SU-DHL-6 (cell line): ENCODE data around the gene CWC27.

Experiments used
- H2AFZ ChIP-seq: fragments of 200-600 bp; sonication (generic); 2 replicates; pipeline ENCODE4 v1.6.1; 2014; ENCODE audit warnings: low read depth, mild to moderate bottlenecking, moderate library complexity, mixed read lengths, antibody characterized with exemption, low read length; ENCODE audit not compliant: severe bottlenecking
- H3F3A ChIP-seq: fragments of 200-600 bp; shearing (Covaris generic); 2 replicates; pipeline ENCODE4 v1.6.0; 2016; ENCODE audit warnings: antibody characterized with exemption, mild to moderate bottlenecking; ENCODE audit not compliant: insufficient read depth
- H3K27ac ChIP-seq: fragments of 200-600 bp; sonication (generic); 2 replicates; pipeline ENCODE4 v1.5.1; 2016; ENCODE audit warnings: low read depth, mild to moderate bottlenecking, low read length, moderate library complexity, mixed read lengths
- H3K27me3 ChIP-seq: fragments of 200-600 bp; sonication (generic), shearing (Covaris generic); 2 replicates; pipeline ENCODE4 v1.6.0; 2014; ENCODE audit warnings: mild to moderate bottlenecking, low read length
- H3K36me3 ChIP-seq: fragments of 200-600 bp; sonication (generic); 2 replicates; pipeline ENCODE4 v1.6.1; 2014; ENCODE audit warnings: mild to moderate bottlenecking, low read length, mixed read lengths
- H3K4me2 ChIP-seq: fragments of 300-600, 200-600 bp; shearing (Covaris generic), sonication (generic); 2 replicates; pipeline ENCODE4 v1.6.0; 2014; ENCODE audit warnings: low read length, low read depth, mild to moderate bottlenecking; ENCODE audit not compliant: poor library complexity, severe bottlenecking
- H3K4me3 ChIP-seq: fragments of 200-600 bp; sonication (generic); 2 replicates; pipeline ENCODE4 v1.5.1; 2014; ENCODE audit warnings: antibody characterized with exemption, low read length, mild to moderate bottlenecking, mixed read lengths; ENCODE audit not compliant: insufficient read depth, poor library complexity, severe bottlenecking
- H3K79me2 ChIP-seq: fragments of 200-600 bp; sonication (generic); 2 replicates; pipeline ENCODE4 v1.6.1; 2014; ENCODE audit warnings: mild to moderate bottlenecking, low read length, moderate library complexity; ENCODE audit not compliant: insufficient read depth
- H3K9ac ChIP-seq: fragments of 200-600 bp; sonication (generic); 2 replicates; pipeline ENCODE4 v1.7.0; 2014; ENCODE audit warnings: mild to moderate bottlenecking, low read length
- H3K9me2 ChIP-seq: fragments of 200-600 bp; sonication (generic); replicated peaks from 2 replicates; pipeline ENCODE4 v1.6.1; 2014; ENCODE audit warnings: low read length; ENCODE audit not compliant: insufficient read depth
- H3K9me3 ChIP-seq: fragments of 200-600 bp; sonication (generic); 2 replicates; pipeline ENCODE4 v1.6.1; 2014; ENCODE audit warnings: low read length, mixed read lengths; ENCODE audit not compliant: insufficient read depth
- H4K20me1 ChIP-seq: fragments of 200-600 bp; sonication (generic); 2 replicates; pipeline ENCODE4 v1.6.1; 2014; ENCODE audit warnings: low read depth, mild to moderate bottlenecking, antibody characterized with exemption, low read length, moderate library complexity, mixed read lengths
- CTCF ChIP-seq: fragments of 200-600 bp; sonication (generic); IDR thresholded peaks from one replicate; pipeline ENCODE4 v1.5.1; 2017; ENCODE audit warnings: antibody characterized with exemption, mild to moderate bottlenecking, low read length, moderate library complexity; ENCODE audit not compliant: insufficient read depth, poor library complexity, severe bottlenecking
- EZH2phosphoT487 ChIP-seq: fragments of 200-600 bp; sonication (generic), shearing (Covaris generic); conservative IDR thresholded peaks from 2 replicates; pipeline ENCODE4 v1.6.1; 2018; ENCODE audit warnings: mild to moderate bottlenecking, antibody characterized with exemption, low read length, moderate library complexity, mixed read lengths

Gene CWC27

GRCh38 chr5:65034813-65035209 lies 266.1 kb downstream of the CWC27 start:
- Histone ChIP-seq H3K4me3 (peak overlapping the region; percentile 63), H3F3A (no peaks in the 10 kb centered on the region), H3K27me3 (no peaks in the 10 kb centered on the region), H3K79me2 (no peaks in the 10 kb centered on the region), H2AFZ (peak overlapping the region; percentile 98), H3K9me2 (no peaks in the 10 kb centered on the region), H4K20me1 (no peaks in the 10 kb centered on the region), H3K36me3 (no peaks in the 10 kb centered on the region), H3K27ac (no peak overlapping the region), H3K9ac (peak overlapping the region; percentile 66), H3K4me2 (peak overlapping the region; percentile 62), H3K9me3 (no peaks in the 10 kb centered on the region)
- TF ChIP-seq EZH2phosphoT487, result no peak
- TF ChIP-seq CTCF, result no peak

- no peak overlapping the region for H3K27ac ChIP-seq
- peak overlapping the region; percentile 62 for H3K4me2 ChIP-seq
- no peaks in the 10 kb centered on the region for H3K36me3 ChIP-seq
- no peaks in the 10 kb centered on the region for H3F3A ChIP-seq
- H3K9ac ChIP-seq, result peak overlapping the region; percentile 66
- H4K20me1 ChIP-seq, result no peaks in the 10 kb centered on the region
- H3K79me2 ChIP-seq, result no peaks in the 10 kb centered on the region
- H3K27me3 ChIP-seq, result no peaks in the 10 kb centered on the region
- H3K9me2 ChIP-seq, result no peaks in the 10 kb centered on the region
- TF ChIP-seq EZH2phosphoT487 (no peak), CTCF (no peak)
- peak overlapping the region; percentile 63 for H3K4me3 ChIP-seq
- no peaks in the 10 kb centered on the region for H3K9me3 ChIP-seq
- peak overlapping the region; percentile 98 for H2AFZ ChIP-seq
These were observed 266.8 kb downstream of the CWC27 start for GRCh38 chr5:65035211-65036206.

- Histone ChIP-seq H2AFZ (peak overlapping the region; percentile 32), H3F3A (no peaks in the 10 kb centered on the region), H3K36me3 (no peaks in the 10 kb centered on the region), H3K4me2 (no peak overlapping the region), H3K27me3 (no peaks in the 10 kb centered on the region), H3K9me3 (no peaks in the 10 kb centered on the region), H3K4me3 (no peak overlapping the region), H3K79me2 (no peaks in the 10 kb centered on the region), H3K9me2 (no peaks in the 10 kb centered on the region), H3K27ac (no peak overlapping the region), H4K20me1 (no peaks in the 10 kb centered on the region), H3K9ac (no peak overlapping the region)
- TF ChIP-seq EZH2phosphoT487 (no peak), CTCF (peak; percentile 47)
These were observed 269.4 kb downstream of the CWC27 start for GRCh38 chr5:65037831-65038815.
